ENCODE measurements around the gene GPC5.

DNA sequence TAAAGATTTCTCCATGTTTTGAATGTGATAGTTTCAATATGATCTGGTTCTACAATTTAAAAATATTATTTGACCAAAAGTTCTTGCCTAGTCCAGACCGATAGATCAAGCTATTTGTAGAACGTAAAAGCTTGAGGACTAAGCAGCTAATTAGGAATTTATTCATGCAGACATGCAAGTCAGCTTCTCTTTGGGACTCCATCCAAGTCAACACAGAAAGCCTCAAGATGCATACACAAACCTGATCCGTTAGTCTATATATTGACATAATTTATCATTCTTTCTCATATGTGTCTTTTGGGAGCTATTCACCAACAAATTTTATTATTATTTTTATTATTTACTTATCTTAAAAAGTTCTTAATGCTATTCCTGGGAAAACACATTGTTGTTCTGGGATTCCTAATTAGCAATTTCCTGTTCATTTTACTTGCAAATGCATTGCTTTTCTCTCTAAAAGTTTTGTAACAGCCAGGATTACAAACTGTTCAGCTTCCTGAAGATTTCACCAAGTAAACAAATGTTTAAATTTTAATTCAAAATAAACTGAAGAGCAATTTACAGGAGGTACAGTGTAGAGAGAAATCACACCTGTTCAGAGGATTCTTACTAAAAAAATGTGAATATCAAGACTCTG lies 375.3 kb downstream of the GPC5 start:
- TF ChIP-seq POLR2A (IDR thresholded peaks at IDR 0.05) (no peak), POLR2AphosphoS5 (IDR thresholded peaks at IDR 0.05) (no peak)
- TF ChIP-seq, protein P1, sequence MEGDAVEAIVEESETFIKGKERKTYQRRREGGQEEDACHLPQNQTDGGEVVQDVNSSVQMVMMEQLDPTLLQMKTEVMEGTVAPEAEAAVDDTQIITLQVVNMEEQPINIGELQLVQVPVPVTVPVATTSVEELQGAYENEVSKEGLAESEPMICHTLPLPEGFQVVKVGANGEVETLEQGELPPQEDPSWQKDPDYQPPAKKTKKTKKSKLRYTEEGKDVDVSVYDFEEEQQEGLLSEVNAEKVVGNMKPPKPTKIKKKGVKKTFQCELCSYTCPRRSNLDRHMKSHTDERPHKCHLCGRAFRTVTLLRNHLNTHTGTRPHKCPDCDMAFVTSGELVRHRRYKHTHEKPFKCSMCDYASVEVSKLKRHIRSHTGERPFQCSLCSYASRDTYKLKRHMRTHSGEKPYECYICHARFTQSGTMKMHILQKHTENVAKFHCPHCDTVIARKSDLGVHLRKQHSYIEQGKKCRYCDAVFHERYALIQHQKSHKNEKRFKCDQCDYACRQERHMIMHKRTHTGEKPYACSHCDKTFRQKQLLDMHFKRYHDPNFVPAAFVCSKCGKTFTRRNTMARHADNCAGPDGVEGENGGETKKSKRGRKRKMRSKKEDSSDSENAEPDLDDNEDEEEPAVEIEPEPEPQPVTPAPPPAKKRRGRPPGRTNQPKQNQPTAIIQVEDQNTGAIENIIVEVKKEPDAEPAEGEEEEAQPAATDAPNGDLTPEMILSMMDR (IDR thresholded peaks at IDR 0.05 in 8 of 11, conservative IDR thresholded peaks at IDR 0.05 in 3 of 11) = no peak

Measured in spleen (tissue), 7 donors.